Measurements from ENCODE around the gene OR11A1. TPM values are rescaled to one million over a fixed set of nuclear protein-coding genes. Genes with fewer than 3 reads are reported as not detected.

Gene OR11A1
- total RNA-seq, 1 donor from 2014 or later = not detected

Other genes starting within 250 kb of the OR11A1 start
- gene OR14J1, start 155.4 kb downstream of the OR11A1 start, total RNA-seq = not detected
- not detected for gene OR5V1, start 88.2 kb downstream of the OR11A1 start, total RNA-seq
- not detected for gene OR12D3, start 81.8 kb downstream of the OR11A1 start, total RNA-seq
- not detected for gene OR12D2, start 61.4 kb downstream of the OR11A1 start, total RNA-seq
- not detected for gene OR12D1, start 42.1 kb downstream of the OR11A1 start, total RNA-seq
- not detected for gene OR10C1, start 17.8 kb downstream of the OR11A1 start, total RNA-seq
- gene OR2H1, start 84 bp upstream of the OR11A1 start, total RNA-seq = not detected
- gene MAS1L, start 30.9 kb upstream of the OR11A1 start, total RNA-seq = not detected
- gene UBD, start 102.7 kb upstream of the OR11A1 start, total RNA-seq = 1.00 TPM
- not detected for gene OR2H2, start 128.1 kb upstream of the OR11A1 start, total RNA-seq
- gene GABBR1, start 176.1 kb upstream of the OR11A1 start, total RNA-seq = 7.7 TPM
- not detected for gene MOG, start 200.0 kb upstream of the OR11A1 start, total RNA-seq
- gene ZFP57, start 224.1 kb upstream of the OR11A1 start, total RNA-seq = 2.1 TPM